HCT116 (cell line): ENCODE measurements around the gene TBL1X. TPM values are rescaled to one million over a fixed set of nuclear protein-coding genes. Genes with fewer than 3 reads are reported as not detected.

Experiments
- ATAC-seq: fragments of 200-7000 bp; cut with Tn5 transposase; 2 replicates; pipeline ENCODE4 v1.9.1; 2020; ENCODE audit warnings: mild to moderate bottlenecking, moderate library complexity
- BruUV-seq: library from RNA; stranded (reverse); fragments of 400-500 nt; replicated peaks from 2 replicates; lab custom pipeline; 2021; lab: Mats Ljungman, UMichigan
- CTCF ChIA-PET: fragments of 300-600 bp; sonication (Branson Sonifier 250); formaldehyde crosslinking; loops from one replicate; lab custom pipeline; 2021; ENCODE audit warnings: antibody characterized with exemption; lab: Charles Lee
- POLR2A ChIA-PET: fragments of 300-600, 350-600 bp; sonication (Branson Sonifier 250); formaldehyde crosslinking; loops from one replicate; lab custom pipeline; 2021; ENCODE audit warnings: antibody characterized with exemption; lab: Charles Lee
- RAD21 ChIA-PET, 2 experiments: fragments of 300-600 bp; sonication (Branson Sonifier 250); formaldehyde crosslinking; loops; one replicate each; lab custom pipeline; 2023; ENCODE audit warnings: low total read pairs in 2 of 2; ENCODE audit not compliant: uncharacterized antibody in 2 of 2, unreplicated experiment in 2 of 2, low non-redundant PET in 1 of 2; lab: Charles Lee
- DNase-seq: peaks from one replicate; pipeline ENCODE4 v3.0.0-alpha.2; 2010; ENCODE audit warnings: low read depth, low spot score
- H2AFZ ChIP-seq: fragments of 200-600 bp; shearing (Covaris generic), sonication (generic); 2 replicates; pipeline ENCODE4 v1.6.1; 2017; ENCODE audit warnings: low read depth, mixed run types, mixed read lengths, antibody characterized with exemption, low read length; ENCODE audit not compliant: poor library complexity, severe bottlenecking
- H3K27ac ChIP-seq: 2 replicates; pipeline ENCODE4 v1.5.1; 2012; ENCODE audit warnings: low read depth, low read length
- H3K27me3 ChIP-seq: fragments of 200-600 bp; sonication (generic); 2 replicates; pipeline ENCODE4 v1.6.1; 2016; ENCODE audit warnings: mixed run types, low read length, mixed read lengths; ENCODE audit not compliant: insufficient read depth
- H3K36me3 ChIP-seq, 2 experiments: fragments of 200-500 bp in 1 of 2; fragments of 200-600 bp in 1 of 2; sonication (Bioruptor generic) in 1 of 2; sonication (generic) in 1 of 2; 2 replicates each; pipeline versions ENCODE4 v1.5.1 to v1.6.1; 2014 to 2016; ENCODE audit warnings: low read length in 2 of 2, inconsistent platforms in 1 of 2, mixed read lengths in 1 of 2, mixed run types in 1 of 2; ENCODE audit not compliant: insufficient read depth in 2 of 2, control insufficient read depth in 1 of 2
- H3K4me1 ChIP-seq, 2 experiments: fragments of 200-600 bp in 1 of 2; sonication (generic) in 1 of 2; 2 replicates each; pipeline versions ENCODE4 v1.5.1 to v1.6.1; 2012 to 2017; ENCODE audit warnings: low read length in 2 of 2, inconsistent platforms in 1 of 2, mild to moderate bottlenecking in 1 of 2, mixed read lengths in 1 of 2, mixed run types in 1 of 2, moderate library complexity in 1 of 2; ENCODE audit not compliant: insufficient read depth in 2 of 2, control insufficient read depth in 1 of 2
- H3K4me2 ChIP-seq: fragments of 200-600 bp; sonication (generic); 2 replicates; pipeline ENCODE4 v1.6.1; 2017; ENCODE audit warnings: mixed run types, low read length, mixed read lengths
- H3K4me3 ChIP-seq, 2 experiments: fragments of 200-600 bp in 1 of 2; sonication (generic) in 1 of 2; replicated peaks in 1 of 2; 2 replicates each; pipeline ENCODE4 v1.5.1; 2011 to 2016; ENCODE audit warnings: low read length in 2 of 2, control low read depth in 1 of 2, low read depth in 1 of 2, mild to moderate bottlenecking in 1 of 2, mixed read lengths in 1 of 2, mixed run types in 1 of 2
- H3K79me2 ChIP-seq: fragments of 200-600 bp; sonication (generic); 2 replicates; pipeline ENCODE4 v1.6.1; 2017; ENCODE audit warnings: mild to moderate bottlenecking, mixed run types, low read length, moderate library complexity, mixed read lengths; ENCODE audit not compliant: insufficient read depth
- H3K9ac ChIP-seq: fragments of 200-600 bp; sonication (generic); 2 replicates; pipeline ENCODE4 v1.6.1; 2016; ENCODE audit warnings: low read length, mixed read lengths
- H3K9me2 ChIP-seq: fragments of 200-600 bp; sonication (generic), shearing (Covaris generic); 2 replicates; pipeline ENCODE4 v1.6.1; 2017; ENCODE audit warnings: mixed run types, mild to moderate bottlenecking, moderate library complexity; ENCODE audit not compliant: insufficient read depth
- H3K9me3 ChIP-seq, 2 experiments: fragments of 200-500 bp in 1 of 2; fragments of 200-600 bp in 1 of 2; sonication (Bioruptor generic) in 1 of 2; sonication (generic) in 1 of 2; 2 replicates each; pipeline ENCODE4 v1.6.1; 2014 to 2017; ENCODE audit warnings: low read length in 2 of 2, mixed read lengths in 2 of 2, inconsistent platforms in 1 of 2, low read depth in 1 of 2, mild to moderate bottlenecking in 1 of 2, mixed run types in 1 of 2, moderate library complexity in 1 of 2; ENCODE audit not compliant: control insufficient read depth in 1 of 2, insufficient read depth in 1 of 2
- H4K20me1 ChIP-seq: fragments of 200-600 bp; sonication (generic), shearing (Covaris generic); 2 replicates; pipeline ENCODE4 v1.6.1; 2017; ENCODE audit warnings: mixed run types, mild to moderate bottlenecking, moderate library complexity; ENCODE audit not compliant: insufficient read depth
- CBX3 ChIP-seq: IDR thresholded peaks from 2 replicates; pipeline ENCODE4 v1.6.1; 2012; ENCODE audit warnings: low read depth
- CEBPB ChIP-seq: IDR thresholded peaks from 2 replicates; pipeline ENCODE4 v1.6.1; 2012; ENCODE audit warnings: low read depth
- EGR1 ChIP-seq: IDR thresholded peaks from 2 replicates; pipeline ENCODE4 v1.6.1; 2012; ENCODE audit warnings: low read depth
- EZH2 ChIP-seq: fragments of 200-600 bp; sonication (generic); IDR thresholded peaks from 2 replicates; pipeline ENCODE4 v1.6.1; 2017; ENCODE audit warnings: antibody characterized with exemption, mixed run types
- EZH2phosphoT487 ChIP-seq: fragments of 200-600 bp; IDR thresholded peaks from 2 replicates; pipeline ENCODE4 v1.6.1; 2018; ENCODE audit warnings: antibody characterized with exemption, borderline replicate concordance
- FOSL1 ChIP-seq: IDR thresholded peaks from 2 replicates; pipeline ENCODE4 v1.6.1; 2012; ENCODE audit warnings: low read depth
- JUND ChIP-seq: IDR thresholded peaks from 2 replicates; pipeline ENCODE4 v1.6.1; 2012
- POLR2A ChIP-seq: IDR thresholded peaks from 2 replicates; pipeline ENCODE4 v1.7.0; 2011; ENCODE audit warnings: borderline replicate concordance; ENCODE audit not compliant: insufficient read depth, insufficient read length; ENCODE audit errors: extremely low read depth
- POLR2AphosphoS5 ChIP-seq: IDR thresholded peaks from 2 replicates; pipeline ENCODE4 v1.6.1; 2011; ENCODE audit warnings: mild to moderate bottlenecking, low read depth, low read length, moderate library complexity
- RAD21 ChIP-seq: IDR thresholded peaks from 2 replicates; pipeline ENCODE4 v1.6.1; 2012; ENCODE audit warnings: low read depth, mild to moderate bottlenecking
- SRF ChIP-seq: IDR thresholded peaks from 2 replicates; pipeline ENCODE4 v1.6.1; 2012; ENCODE audit warnings: low read depth
- YY1 ChIP-seq: IDR thresholded peaks from 2 replicates; pipeline ENCODE4 v1.6.1; 2011; ENCODE audit warnings: low read length, low read depth, moderate library complexity, mild to moderate bottlenecking; ENCODE audit not compliant: insufficient replicate concordance; ENCODE audit errors: extremely low read depth
- intact Hi-C: fragments of 100-400 bp; cut with micrococcal nuclease; formaldehyde crosslinking; loops from 2 replicates; pipeline ENCODE4 v1.10.0; 2022
- total RNA-seq: library from RNA; stranded (reverse); gene quantifications from one replicate; pipeline ENCODE4 v1.2.1, GENCODE V29; 2021; ENCODE audit not compliant: unreplicated experiment
- TF ChIP-seq, protein P1 (sequence below), 3 experiments: fragments of 200-600 bp in 1 of 3; sonication (generic) in 1 of 3; IDR thresholded peaks in 2 of 3; conservative IDR thresholded peaks in 1 of 3; 2 replicates each; pipeline ENCODE4 v1.5.1; 2012 to 2017; ENCODE audit warnings: low read depth in 2 of 3, low read length in 2 of 3, antibody characterized with exemption in 1 of 3, borderline replicate concordance in 1 of 3, control low read depth in 1 of 3, mild to moderate bottlenecking in 1 of 3, mixed read lengths in 1 of 3, mixed run types in 1 of 3, moderate library complexity in 1 of 3; ENCODE audit not compliant: insufficient read depth in 1 of 3
- TF ChIP-seq, protein P2 (sequence below): IDR thresholded peaks from 2 replicates; pipeline ENCODE4 v1.6.1; 2012
- TF ChIP-seq, protein P3 (sequence below): IDR thresholded peaks from 2 replicates; pipeline ENCODE4 v1.6.1; 2012
- TF ChIP-seq, protein P4 (sequence below): IDR thresholded peaks from 2 replicates; pipeline ENCODE4 v1.6.1; 2011; ENCODE audit warnings: mild to moderate bottlenecking, low read length, moderate library complexity; ENCODE audit not compliant: insufficient replicate concordance; ENCODE audit errors: extremely low read depth
- TF ChIP-seq, protein P5 (sequence below): IDR thresholded peaks from 2 replicates; pipeline ENCODE4 v1.6.1; 2012; ENCODE audit warnings: low read depth

TBL1X gene
- total RNA-seq, 1 experiment from 2014 or later = 37.8 TPM

DNA sequence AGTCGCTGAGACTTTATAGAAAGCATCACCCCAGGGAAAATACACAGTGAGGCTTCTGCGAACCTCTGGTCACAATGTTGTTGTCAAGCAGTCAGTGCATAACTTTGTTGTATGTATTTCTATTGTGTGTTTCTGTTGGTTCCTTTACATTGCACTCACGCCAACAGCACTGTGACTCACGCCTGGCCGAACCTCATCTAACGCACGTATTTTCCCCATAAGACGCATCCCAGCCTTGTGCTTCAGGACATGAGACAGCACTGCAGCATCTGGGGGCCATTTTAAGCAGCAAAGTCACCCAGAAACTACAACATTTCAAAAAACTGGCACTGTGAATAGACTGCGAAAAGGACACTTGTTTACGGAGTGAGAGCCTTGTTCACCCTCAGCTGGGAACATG, 30.6 kb downstream of the TBL1X start:
- H2AFZ ChIP-seq = no peak overlapping the region
- no peak for TF ChIP-seq JUND
- TF ChIP-seq CEBPB = no peak
- TF ChIP-seq, protein P1, sequence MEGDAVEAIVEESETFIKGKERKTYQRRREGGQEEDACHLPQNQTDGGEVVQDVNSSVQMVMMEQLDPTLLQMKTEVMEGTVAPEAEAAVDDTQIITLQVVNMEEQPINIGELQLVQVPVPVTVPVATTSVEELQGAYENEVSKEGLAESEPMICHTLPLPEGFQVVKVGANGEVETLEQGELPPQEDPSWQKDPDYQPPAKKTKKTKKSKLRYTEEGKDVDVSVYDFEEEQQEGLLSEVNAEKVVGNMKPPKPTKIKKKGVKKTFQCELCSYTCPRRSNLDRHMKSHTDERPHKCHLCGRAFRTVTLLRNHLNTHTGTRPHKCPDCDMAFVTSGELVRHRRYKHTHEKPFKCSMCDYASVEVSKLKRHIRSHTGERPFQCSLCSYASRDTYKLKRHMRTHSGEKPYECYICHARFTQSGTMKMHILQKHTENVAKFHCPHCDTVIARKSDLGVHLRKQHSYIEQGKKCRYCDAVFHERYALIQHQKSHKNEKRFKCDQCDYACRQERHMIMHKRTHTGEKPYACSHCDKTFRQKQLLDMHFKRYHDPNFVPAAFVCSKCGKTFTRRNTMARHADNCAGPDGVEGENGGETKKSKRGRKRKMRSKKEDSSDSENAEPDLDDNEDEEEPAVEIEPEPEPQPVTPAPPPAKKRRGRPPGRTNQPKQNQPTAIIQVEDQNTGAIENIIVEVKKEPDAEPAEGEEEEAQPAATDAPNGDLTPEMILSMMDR (IDR thresholded peaks at IDR 0.05 in 2 of 3, conservative IDR thresholded peaks at IDR 0.05 in 1 of 3; ENCODE audit: borderline replicate concordance in 1 of 3, insufficient read depth in 1 of 3, low read depth in 2 of 3, low read length in 2 of 3) = no peak
- no peak for TF ChIP-seq EZH2
- TF ChIP-seq CBX3 = no peak
- no peak for TF ChIP-seq SRF
- TF ChIP-seq EGR1 = no peak
- no peak for TF ChIP-seq EZH2phosphoT487
- TF ChIP-seq, protein P2, sequence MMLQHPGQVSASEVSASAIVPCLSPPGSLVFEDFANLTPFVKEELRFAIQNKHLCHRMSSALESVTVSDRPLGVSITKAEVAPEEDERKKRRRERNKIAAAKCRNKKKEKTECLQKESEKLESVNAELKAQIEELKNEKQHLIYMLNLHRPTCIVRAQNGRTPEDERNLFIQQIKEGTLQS = no peak
- no peak for TF ChIP-seq POLR2AphosphoS5
- no peak for TF ChIP-seq POLR2A
- TF ChIP-seq FOSL1 = no peak
- TF ChIP-seq, protein P3, sequence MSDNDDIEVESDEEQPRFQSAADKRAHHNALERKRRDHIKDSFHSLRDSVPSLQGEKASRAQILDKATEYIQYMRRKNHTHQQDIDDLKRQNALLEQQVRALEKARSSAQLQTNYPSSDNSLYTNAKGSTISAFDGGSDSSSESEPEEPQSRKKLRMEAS = no peak
- no peak for TF ChIP-seq RAD21
- TF ChIP-seq, protein P4, sequence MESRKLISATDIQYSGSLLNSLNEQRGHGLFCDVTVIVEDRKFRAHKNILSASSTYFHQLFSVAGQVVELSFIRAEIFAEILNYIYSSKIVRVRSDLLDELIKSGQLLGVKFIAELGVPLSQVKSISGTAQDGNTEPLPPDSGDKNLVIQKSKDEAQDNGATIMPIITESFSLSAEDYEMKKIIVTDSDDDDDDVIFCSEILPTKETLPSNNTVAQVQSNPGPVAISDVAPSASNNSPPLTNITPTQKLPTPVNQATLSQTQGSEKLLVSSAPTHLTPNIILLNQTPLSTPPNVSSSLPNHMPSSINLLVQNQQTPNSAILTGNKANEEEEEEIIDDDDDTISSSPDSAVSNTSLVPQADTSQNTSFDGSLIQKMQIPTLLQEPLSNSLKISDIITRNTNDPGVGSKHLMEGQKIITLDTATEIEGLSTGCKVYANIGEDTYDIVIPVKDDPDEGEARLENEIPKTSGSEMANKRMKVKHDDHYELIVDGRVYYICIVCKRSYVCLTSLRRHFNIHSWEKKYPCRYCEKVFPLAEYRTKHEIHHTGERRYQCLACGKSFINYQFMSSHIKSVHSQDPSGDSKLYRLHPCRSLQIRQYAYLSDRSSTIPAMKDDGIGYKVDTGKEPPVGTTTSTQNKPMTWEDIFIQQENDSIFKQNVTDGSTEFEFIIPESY = no peak
- TF ChIP-seq, protein P5, sequence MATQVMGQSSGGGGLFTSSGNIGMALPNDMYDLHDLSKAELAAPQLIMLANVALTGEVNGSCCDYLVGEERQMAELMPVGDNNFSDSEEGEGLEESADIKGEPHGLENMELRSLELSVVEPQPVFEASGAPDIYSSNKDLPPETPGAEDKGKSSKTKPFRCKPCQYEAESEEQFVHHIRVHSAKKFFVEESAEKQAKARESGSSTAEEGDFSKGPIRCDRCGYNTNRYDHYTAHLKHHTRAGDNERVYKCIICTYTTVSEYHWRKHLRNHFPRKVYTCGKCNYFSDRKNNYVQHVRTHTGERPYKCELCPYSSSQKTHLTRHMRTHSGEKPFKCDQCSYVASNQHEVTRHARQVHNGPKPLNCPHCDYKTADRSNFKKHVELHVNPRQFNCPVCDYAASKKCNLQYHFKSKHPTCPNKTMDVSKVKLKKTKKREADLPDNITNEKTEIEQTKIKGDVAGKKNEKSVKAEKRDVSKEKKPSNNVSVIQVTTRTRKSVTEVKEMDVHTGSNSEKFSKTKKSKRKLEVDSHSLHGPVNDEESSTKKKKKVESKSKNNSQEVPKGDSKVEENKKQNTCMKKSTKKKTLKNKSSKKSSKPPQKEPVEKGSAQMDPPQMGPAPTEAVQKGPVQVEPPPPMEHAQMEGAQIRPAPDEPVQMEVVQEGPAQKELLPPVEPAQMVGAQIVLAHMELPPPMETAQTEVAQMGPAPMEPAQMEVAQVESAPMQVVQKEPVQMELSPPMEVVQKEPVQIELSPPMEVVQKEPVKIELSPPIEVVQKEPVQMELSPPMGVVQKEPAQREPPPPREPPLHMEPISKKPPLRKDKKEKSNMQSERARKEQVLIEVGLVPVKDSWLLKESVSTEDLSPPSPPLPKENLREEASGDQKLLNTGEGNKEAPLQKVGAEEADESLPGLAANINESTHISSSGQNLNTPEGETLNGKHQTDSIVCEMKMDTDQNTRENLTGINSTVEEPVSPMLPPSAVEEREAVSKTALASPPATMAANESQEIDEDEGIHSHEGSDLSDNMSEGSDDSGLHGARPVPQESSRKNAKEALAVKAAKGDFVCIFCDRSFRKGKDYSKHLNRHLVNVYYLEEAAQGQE = no peak
- no peak for TF ChIP-seq YY1
- H3K4me3 ChIP-seq = no peak overlapping the region
- POLR2A ChIA-PET = no interaction called here
- H3K9me2 ChIP-seq = no peaks in the 10 kb centered on the region
- CTCF ChIA-PET = no interaction called here
- no peaks in the 10 kb centered on the region for H3K27me3 ChIP-seq
- no peaks in the 10 kb centered on the region for H3K36me3 ChIP-seq
- H3K27ac ChIP-seq = no peak overlapping the region
- no peaks in the 10 kb centered on the region for H3K4me1 ChIP-seq
- peaks cover 8% of the 10 kb centered on the region for H3K79me2 ChIP-seq
- no TSS peak for BruUV-seq
- H4K20me1 ChIP-seq = no peaks in the 10 kb centered on the region
- RAD21 ChIA-PET = no interaction called here
- no peak overlapping the region for H3K4me2 ChIP-seq
- no peak overlapping the region for H3K9ac ChIP-seq
- ATAC-seq = no peak
- intact Hi-C loops = no loop called here
- no peaks in the 10 kb centered on the region for H3K9me3 ChIP-seq
- DNase-seq = no peak
